ENCODE data around the gene MS4A15.
A peak's percentile ranks its signal among the peaks of the same experiment; 100 is the strongest.

MS4A15 gene

GRCh38 chr11:60774726-60775125 is 18.1 kb downstream of the MS4A15 start:
- Histone ChIP-seq H3K27ac (ENCODE audit: insufficient read depth in 1 of 2, low read depth in 1 of 2, low read length in 2 of 2, poor library complexity in 1 of 2, severe bottlenecking in 2 of 2) (no peak overlapping the region), H3K4me3 (ENCODE audit: control insufficient read depth in 1 of 7, extremely low read depth in 1 of 7, insufficient read depth in 4 of 7, low read depth in 2 of 7, low read length in 6 of 7) (no peak overlapping the region), H3K36me3 (ENCODE audit: control insufficient read depth in 4 of 4, insufficient read depth in 4 of 4, low read length in 3 of 4) (no peaks in the 10 kb centered on the region), H3K27me3 (replicated peaks in 2 of 5; ENCODE audit: control insufficient read depth in 4 of 5, insufficient read depth in 5 of 5, low read length in 4 of 5) (peaks cover 0 to 2% (median 0%) of the 10 kb centered on the region in 5 experiments), H3K4me1 (ENCODE audit: control extremely low read depth in 1 of 4, control insufficient read depth in 4 of 4, insufficient read depth in 4 of 4, low read length in 3 of 4) (peaks cover 0 to 3% (median 0%) of the 10 kb centered on the region in 4 experiments), H3K9me3 (ENCODE audit: control extremely low read depth in 1 of 5, control insufficient read depth in 4 of 5, insufficient read depth in 2 of 5, low read depth in 1 of 5, low read length in 4 of 5) (no peaks in the 10 kb centered on the region)
- WGBS (ENCODE audit: insufficient coverage): 92% methylated on average over 13 of the region's 13 CpGs
- CTCF ChIA-PET: interaction anchor here (0.8 to 8.0 kb wide), 21 partner anchors 9 to 510 kb away, joined by 3 to 100 read pairs (median 4); partner anchors contain the start of gene PTGDR2
- POLR2A ChIA-PET: no interaction called here
- no peak for DNase-seq

GRCh38 chr11:60775420-60775961 is 18.8 kb downstream of the MS4A15 start:
- peak; percentile 95 to 98 (median 97) for DNase-seq
- Histone ChIP-seq H3K4me3 (ENCODE audit: control insufficient read depth in 1 of 7, extremely low read depth in 1 of 7, insufficient read depth in 4 of 7, low read depth in 2 of 7, low read length in 6 of 7) (no peak overlapping the region), H3K27me3 (replicated peaks in 2 of 5; ENCODE audit: control insufficient read depth in 4 of 5, insufficient read depth in 5 of 5, low read length in 4 of 5) (peaks cover 0 to 2% (median 0%) of the 10 kb centered on the region in 5 experiments), H3K4me1 (ENCODE audit: control extremely low read depth in 1 of 4, control insufficient read depth in 4 of 4, insufficient read depth in 4 of 4, low read length in 3 of 4) (peaks cover 0 to 3% (median 0%) of the 10 kb centered on the region in 4 experiments), H3K27ac (ENCODE audit: insufficient read depth in 1 of 2, low read depth in 1 of 2, low read length in 2 of 2, poor library complexity in 1 of 2, severe bottlenecking in 2 of 2) (no peak overlapping the region), H3K9me3 (ENCODE audit: control extremely low read depth in 1 of 5, control insufficient read depth in 4 of 5, insufficient read depth in 2 of 5, low read depth in 1 of 5, low read length in 4 of 5) (no peaks in the 10 kb centered on the region), H3K36me3 (ENCODE audit: control insufficient read depth in 4 of 4, insufficient read depth in 4 of 4, low read length in 3 of 4) (no peaks in the 10 kb centered on the region)
- POLR2A ChIA-PET: no interaction called here
- 26% methylated on average over 10 of the region's 15 CpGs for WGBS (ENCODE audit: insufficient coverage)
- CTCF ChIA-PET: interaction anchor here (0.8 to 8.0 kb wide), 26 partner anchors 9 to 510 kb away, joined by 3 to 100 read pairs (median 4); partner anchors contain the start of genes PRPF19 and PTGDR2

DNA sequence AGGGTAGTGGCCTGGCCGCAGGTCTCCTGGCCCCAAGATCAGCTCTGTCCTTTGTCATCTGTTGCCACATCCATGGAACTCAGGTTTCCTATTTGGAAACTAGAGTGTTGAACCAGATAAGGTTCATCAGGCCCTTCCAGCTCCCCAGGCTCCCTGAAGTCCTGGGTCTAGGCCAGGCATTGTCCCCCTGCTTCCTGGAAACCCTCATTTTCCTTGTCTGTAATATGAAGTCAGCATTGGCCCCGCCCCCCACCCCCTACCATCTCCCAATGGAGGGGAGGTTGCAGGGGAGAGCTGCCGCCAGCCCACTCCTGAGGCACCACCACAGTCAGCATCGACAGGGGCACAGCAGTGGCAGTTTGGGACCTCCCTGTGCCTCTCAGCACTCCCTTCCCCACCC is 19.5 kb downstream of the MS4A15 start:
- H3K4me3 ChIP-seq (ENCODE audit: control insufficient read depth in 1 of 7, extremely low read depth in 1 of 7, insufficient read depth in 4 of 7, low read depth in 2 of 7, low read length in 6 of 7): no peak overlapping the region
- no peak for DNase-seq
- H3K4me1 ChIP-seq (ENCODE audit: control extremely low read depth in 1 of 4, control insufficient read depth in 4 of 4, insufficient read depth in 4 of 4, low read length in 3 of 4): peaks cover 0 to 3% (median 0%) of the 10 kb centered on the region in 4 experiments
- H3K36me3 ChIP-seq (ENCODE audit: control insufficient read depth in 4 of 4, insufficient read depth in 4 of 4, low read length in 3 of 4): no peaks in the 10 kb centered on the region
- CTCF ChIA-PET: interaction anchor here (0.9 to 8.0 kb wide), 19 partner anchors 8 to 511 kb away, joined by 3 to 100 read pairs (median 6); partner anchors contain the start of gene PRPF19
- no peaks in the 10 kb centered on the region for H3K9me3 ChIP-seq (ENCODE audit: control extremely low read depth in 1 of 5, control insufficient read depth in 4 of 5, insufficient read depth in 2 of 5, low read depth in 1 of 5, low read length in 4 of 5)
- peaks cover 0 to 2% (median 0%) of the 10 kb centered on the region in 5 experiments for H3K27me3 ChIP-seq (replicated peaks in 2 of 5; ENCODE audit: control insufficient read depth in 4 of 5, insufficient read depth in 5 of 5, low read length in 4 of 5)
- 100% methylated on average over 2 of the region's 4 CpGs for WGBS (ENCODE audit: insufficient coverage)
- POLR2A ChIA-PET: no interaction called here
- no peak overlapping the region for H3K27ac ChIP-seq (ENCODE audit: insufficient read depth in 1 of 2, low read depth in 1 of 2, low read length in 2 of 2, poor library complexity in 1 of 2, severe bottlenecking in 2 of 2)

GRCh38 chr11:60777106-60777505 is 20.4 kb downstream of the MS4A15 start:
- H3K27ac ChIP-seq (ENCODE audit: insufficient read depth in 1 of 2, low read depth in 1 of 2, low read length in 2 of 2, poor library complexity in 1 of 2, severe bottlenecking in 2 of 2): no peak overlapping the region
- no peaks in the 10 kb centered on the region for H3K36me3 ChIP-seq (ENCODE audit: control insufficient read depth in 4 of 4, insufficient read depth in 4 of 4, low read length in 3 of 4)
- no peak overlapping the region for H3K4me3 ChIP-seq (ENCODE audit: control insufficient read depth in 1 of 7, extremely low read depth in 1 of 7, insufficient read depth in 4 of 7, low read depth in 2 of 7, low read length in 6 of 7)
- DNase-seq: no peak
- no peaks in the 10 kb centered on the region for H3K9me3 ChIP-seq (ENCODE audit: control extremely low read depth in 1 of 5, control insufficient read depth in 4 of 5, insufficient read depth in 2 of 5, low read depth in 1 of 5, low read length in 4 of 5)
- peaks cover 0 to 2% (median 0%) of the 10 kb centered on the region in 5 experiments for H3K27me3 ChIP-seq (replicated peaks in 2 of 5; ENCODE audit: control insufficient read depth in 4 of 5, insufficient read depth in 5 of 5, low read length in 4 of 5)
- ChIA-PET CTCF (interaction anchor here (0.7 to 8.0 kb wide), 12 partner anchors 11 to 127 kb away, joined by 3 to 100 read pairs (median 8); no protein-coding TSS in a partner anchor), POLR2A (no interaction called here)
- 72% methylated on average over 3 of the region's 4 CpGs for WGBS (ENCODE audit: insufficient coverage)
- H3K4me1 ChIP-seq (ENCODE audit: control extremely low read depth in 1 of 4, control insufficient read depth in 4 of 4, insufficient read depth in 4 of 4, low read length in 3 of 4): peaks cover 0 to 3% (median 0%) of the 10 kb centered on the region in 4 experiments

- DNase-seq: no peak
- Histone ChIP-seq H3K4me1 (ENCODE audit: control extremely low read depth in 1 of 4, control insufficient read depth in 4 of 4, insufficient read depth in 4 of 4, low read length in 3 of 4) (peaks cover 0 to 3% (median 0%) of the 10 kb centered on the region in 4 experiments), H3K27me3 (replicated peaks in 2 of 5; ENCODE audit: control insufficient read depth in 4 of 5, insufficient read depth in 5 of 5, low read length in 4 of 5) (no peaks in the 10 kb centered on the region), H3K27ac (ENCODE audit: insufficient read depth in 1 of 2, low read depth in 1 of 2, low read length in 2 of 2, poor library complexity in 1 of 2, severe bottlenecking in 2 of 2) (no peak overlapping the region), H3K9me3 (ENCODE audit: control extremely low read depth in 1 of 5, control insufficient read depth in 4 of 5, insufficient read depth in 2 of 5, low read depth in 1 of 5, low read length in 4 of 5) (no peaks in the 10 kb centered on the region), H3K4me3 (ENCODE audit: control insufficient read depth in 1 of 7, extremely low read depth in 1 of 7, insufficient read depth in 4 of 7, low read depth in 2 of 7, low read length in 6 of 7) (no peak overlapping the region), H3K36me3 (ENCODE audit: control insufficient read depth in 4 of 4, insufficient read depth in 4 of 4, low read length in 3 of 4) (no peaks in the 10 kb centered on the region)
- ChIA-PET CTCF (interaction anchor here (0.7 to 8.0 kb wide), 12 partner anchors 10 to 121 kb away, joined by 3 to 100 read pairs (median 5); no protein-coding TSS in a partner anchor), POLR2A (no interaction called here)
- no CpG with 5 or more reads among the region's 2 CpGs for WGBS (ENCODE audit: insufficient coverage)
Measured at GRCh38 chr11:60777572-60777971, 20.9 kb downstream of the MS4A15 start.

DNA sequence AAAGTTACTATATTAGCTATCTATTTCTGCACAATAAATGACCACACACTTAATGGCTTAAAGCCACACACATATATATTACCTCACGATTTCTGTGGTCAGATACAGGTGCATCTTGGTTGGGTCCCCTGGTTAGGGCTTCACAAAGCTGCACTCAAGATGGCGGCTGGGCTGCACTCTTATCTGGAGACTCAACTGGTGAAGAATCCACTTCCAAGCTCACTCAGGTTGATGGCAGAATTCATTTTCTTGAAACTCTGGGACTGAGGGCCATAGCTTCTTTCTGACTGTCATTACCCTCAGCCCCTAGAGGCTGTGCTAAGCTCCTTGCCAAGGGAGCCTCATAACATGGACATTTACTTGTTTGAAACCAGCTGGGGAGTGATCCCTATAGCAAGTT is 23.4 kb downstream of the MS4A15 start:
- DNase-seq: no peak
- POLR2A ChIA-PET: no interaction called here
- no peaks in the 10 kb centered on the region for H3K27me3 ChIP-seq (replicated peaks in 2 of 5; ENCODE audit: control insufficient read depth in 4 of 5, insufficient read depth in 5 of 5, low read length in 4 of 5)
- no peaks in the 10 kb centered on the region for H3K36me3 ChIP-seq (ENCODE audit: control insufficient read depth in 4 of 4, insufficient read depth in 4 of 4, low read length in 3 of 4)
- H3K4me3 ChIP-seq (ENCODE audit: control insufficient read depth in 1 of 7, extremely low read depth in 1 of 7, insufficient read depth in 4 of 7, low read depth in 2 of 7, low read length in 6 of 7): no peak overlapping the region
- H3K27ac ChIP-seq (ENCODE audit: insufficient read depth in 1 of 2, low read depth in 1 of 2, low read length in 2 of 2, poor library complexity in 1 of 2, severe bottlenecking in 2 of 2): no peak overlapping the region
- H3K9me3 ChIP-seq (ENCODE audit: control extremely low read depth in 1 of 5, control insufficient read depth in 4 of 5, insufficient read depth in 2 of 5, low read depth in 1 of 5, low read length in 4 of 5): no peaks in the 10 kb centered on the region
- CTCF ChIA-PET: interaction anchor here (1.8 to 7.9 kb wide), 5 partner anchors 15 to 110 kb away, joined by 6 to 100 read pairs (median 13); no protein-coding TSS in a partner anchor
- peaks cover 0 to 3% (median 0%) of the 10 kb centered on the region in 4 experiments for H3K4me1 ChIP-seq (ENCODE audit: control extremely low read depth in 1 of 4, control insufficient read depth in 4 of 4, insufficient read depth in 4 of 4, low read length in 3 of 4)
- 100% methylated on average over 2 of the region's 2 CpGs for WGBS (ENCODE audit: insufficient coverage)

- Histone ChIP-seq H3K4me3 (ENCODE audit: control insufficient read depth in 1 of 7, extremely low read depth in 1 of 7, insufficient read depth in 4 of 7, low read depth in 2 of 7, low read length in 6 of 7) (no peak overlapping the region), H3K36me3 (ENCODE audit: control insufficient read depth in 4 of 4, insufficient read depth in 4 of 4, low read length in 3 of 4) (no peaks in the 10 kb centered on the region), H3K27ac (ENCODE audit: insufficient read depth in 1 of 2, low read depth in 1 of 2, low read length in 2 of 2, poor library complexity in 1 of 2, severe bottlenecking in 2 of 2) (no peak overlapping the region), H3K4me1 (ENCODE audit: control extremely low read depth in 1 of 4, control insufficient read depth in 4 of 4, insufficient read depth in 4 of 4, low read length in 3 of 4) (no peaks in the 10 kb centered on the region), H3K9me3 (ENCODE audit: control extremely low read depth in 1 of 5, control insufficient read depth in 4 of 5, insufficient read depth in 2 of 5, low read depth in 1 of 5, low read length in 4 of 5) (no peaks in the 10 kb centered on the region), H3K27me3 (replicated peaks in 2 of 5; ENCODE audit: control insufficient read depth in 4 of 5, insufficient read depth in 5 of 5, low read length in 4 of 5) (no peaks in the 10 kb centered on the region)
- POLR2A ChIA-PET: interaction anchor here (0.6 kb wide), 1 partner anchor 49 kb away, joined by 6 read pairs; no protein-coding TSS in a partner anchor
- CTCF ChIA-PET: interaction anchor here (1.8 to 7.9 kb wide), 4 partner anchors 10 to 109 kb away, joined by 5 to 100 read pairs (median 6); no protein-coding TSS in a partner anchor
- DNase-seq: no peak
Measured at GRCh38 chr11:60780774-60781173, 24.1 kb downstream of the MS4A15 start.
